Endothelial cell of umbilical vein (primary cell): ENCODE results near the gene KAT6B. TPM values are rescaled to one million over a fixed set of nuclear protein-coding genes. Genes with fewer than 3 reads are reported as not detected.
A peak's percentile ranks its signal among the peaks of the same experiment; 100 is the strongest.

Experiments
- BruUV-seq: library from RNA; stranded (reverse); fragments of 400-500 nt; replicated peaks from 2 replicates; lab custom pipeline; 2021; lab: Mats Ljungman, UMichigan
- CTCF ChIA-PET: fragments of 300-600, 350-600 bp; sonication (Branson Sonifier 250); formaldehyde crosslinking; loops from one replicate; lab custom pipeline; 2021; ENCODE audit warnings: antibody characterized with exemption, inconsistent platforms; lab: Charles Lee
- POLR2A ChIA-PET: fragments of 300-600, 350-600 bp; sonication (Branson Sonifier 250); formaldehyde crosslinking; loops from one replicate; lab custom pipeline; 2021; ENCODE audit warnings: antibody characterized with exemption, inconsistent platforms; lab: Charles Lee
- DNase-seq: peaks from one replicate; pipeline ENCODE4 v3.0.0-alpha.2; 2011; ENCODE audit warnings: low read depth, low spot score
- FAIRE-seq: peaks from 2 replicates; lab custom pipeline; 2011; peaks lifted over from hg19 to GRCh38; lab: Jason Lieb, UNC
- H2AFZ ChIP-seq: 2 replicates; pipeline ENCODE4 v1.6.0; 2012; ENCODE audit warnings: low read depth, low read length, control low read depth, inconsistent platforms
- H3K27ac ChIP-seq: 2 replicates; pipeline ENCODE4 v1.5.1; 2011; ENCODE audit warnings: low read depth, mild to moderate bottlenecking, control low read depth, low read length, moderate library complexity; ENCODE audit not compliant: insufficient read depth
- H3K27me3 ChIP-seq, 2 experiments: 2 replicates each; pipeline versions ENCODE4 v1.6.0 to v1.6.1; 2011; ENCODE audit warnings: low read length in 2 of 2, mixed read lengths in 1 of 2; ENCODE audit not compliant: control insufficient read depth in 2 of 2, insufficient read depth in 2 of 2
- H3K36me3 ChIP-seq, 2 experiments: 2 replicates in 1 of 2; 3 replicates in 1 of 2; pipeline ENCODE4 v1.5.1; 2011; ENCODE audit warnings: low read length in 2 of 2, mild to moderate bottlenecking in 1 of 2, moderate library complexity in 1 of 2; ENCODE audit not compliant: control insufficient read depth in 2 of 2, insufficient read depth in 2 of 2; ENCODE audit errors: extremely low read depth in 1 of 2
- H3K4me1 ChIP-seq: 3 replicates; pipeline ENCODE4 v1.5.1; 2011; ENCODE audit warnings: mild to moderate bottlenecking, low read length; ENCODE audit not compliant: control insufficient read depth, insufficient read depth; ENCODE audit errors: extremely low read depth
- H3K4me2 ChIP-seq: 2 replicates; pipeline ENCODE4 v1.6.1; 2011; ENCODE audit warnings: low read length, control low read depth, mixed read lengths; ENCODE audit not compliant: insufficient read depth
- H3K4me3 ChIP-seq, 3 experiments: fragments of 200-600 bp in 1 of 3; sonication (generic), shearing (Covaris generic) in 1 of 3; replicated peaks in 1 of 3; 2 replicates each; pipeline ENCODE4 v1.5.1; 2011 to 2016; ENCODE audit warnings: control low read depth in 3 of 3, low read length in 3 of 3, mild to moderate bottlenecking in 2 of 3, inconsistent platforms in 1 of 3, low read depth in 1 of 3, moderate library complexity in 1 of 3; ENCODE audit not compliant: insufficient read depth in 1 of 3
- H3K79me2 ChIP-seq: 2 replicates; pipeline ENCODE4 v1.6.0; 2012; ENCODE audit warnings: low read length, inconsistent platforms; ENCODE audit not compliant: control insufficient read depth, insufficient read depth
- H3K9ac ChIP-seq: replicated peaks from 2 replicates; pipeline ENCODE3; 2011; ENCODE audit warnings: low read length, control low read depth; ENCODE audit not compliant: insufficient read depth; ENCODE audit errors: extremely low read depth
- H3K9me1 ChIP-seq: replicated peaks from 3 replicates; pipeline ENCODE4 v1.6.0; 2011; ENCODE audit warnings: mild to moderate bottlenecking, low read length; ENCODE audit not compliant: control insufficient read depth, insufficient read depth; ENCODE audit errors: extremely low read depth
- H3K9me3 ChIP-seq: replicated peaks from 2 replicates; pipeline ENCODE4 v1.5.1; 2012; ENCODE audit warnings: low read length, inconsistent platforms; ENCODE audit not compliant: control insufficient read depth, insufficient read depth
- H4K20me1 ChIP-seq: replicated peaks from 2 replicates; pipeline ENCODE3; 2011; ENCODE audit warnings: mild to moderate bottlenecking, low read length; ENCODE audit not compliant: control insufficient read depth, insufficient read depth; ENCODE audit errors: extremely low read depth
- CTCF ChIP-seq, 2 donors: IDR thresholded peaks; 1 replicate in 1 of 2; 2 replicates in 1 of 2; pipeline ENCODE4 v1.5.1; 2011; ENCODE audit warnings: low read length in 2 of 2, mild to moderate bottlenecking in 2 of 2, moderate library complexity in 2 of 2, control low read depth in 1 of 2, inconsistent platforms in 1 of 2, low read depth in 1 of 2; ENCODE audit not compliant: insufficient read depth in 1 of 2; ENCODE audit errors: extremely low read depth in 1 of 2
- EZH2 ChIP-seq: IDR thresholded peaks from 2 replicates; pipeline ENCODE4 v1.6.1; 2012; ENCODE audit warnings: borderline replicate concordance, low read depth, mild to moderate bottlenecking, moderate library complexity, low read length, inconsistent platforms; ENCODE audit not compliant: severe bottlenecking
- FOS ChIP-seq: IDR thresholded peaks from 2 replicates; pipeline ENCODE4 v1.6.1; 2011; ENCODE audit warnings: mild to moderate bottlenecking, low read length, moderate library complexity, borderline replicate concordance; ENCODE audit not compliant: insufficient read depth
- GATA2 ChIP-seq: IDR thresholded peaks from 2 replicates; pipeline ENCODE4 v1.7.0; 2011; ENCODE audit warnings: low read depth, mild to moderate bottlenecking, moderate library complexity, mixed read lengths, low read length; ENCODE audit not compliant: insufficient read length, insufficient read depth
- JUN ChIP-seq: IDR thresholded peaks from 2 replicates; pipeline ENCODE4 v1.6.1; 2011; ENCODE audit warnings: borderline replicate concordance, low read depth; ENCODE audit not compliant: insufficient read length, insufficient read depth
- MYC ChIP-seq: IDR thresholded peaks from one replicate; pipeline ENCODE4 v1.6.1; 2011; ENCODE audit warnings: mild to moderate bottlenecking, low read depth, low read length
- POLR2A ChIP-seq: IDR thresholded peaks from 2 replicates; pipeline ENCODE4 v1.6.1; 2012; ENCODE audit warnings: low read depth, mild to moderate bottlenecking, control low read depth, low read length
- POLR2AphosphoS5 ChIP-seq: IDR thresholded peaks from 2 replicates; pipeline ENCODE4 v1.6.1; 2012; ENCODE audit warnings: low read depth, mild to moderate bottlenecking, control low read depth, low read length, moderate library complexity; ENCODE audit not compliant: insufficient read depth
- dilution Hi-C: fragments of 300-500 bp; cut with MboI; formaldehyde crosslinking; loops from one replicate; pipeline ENCODE4 v1.15.0; 2019; ENCODE audit warnings: low sequenced_read_pairs; ENCODE audit not compliant: extremely low pct_ligation_motif_present
- intact Hi-C: fragments of 100-400 bp; cut with micrococcal nuclease; formaldehyde crosslinking; loops from one replicate; pipeline ENCODE4 v1.10.0; 2022
- polyA plus RNA-seq, 4 experiments: library from polyadenylated mRNA; depleted of rRNA in 3 of 4; stranded (reverse) in 3 of 4; unstranded in 1 of 4; fragments of >200 nt; gene quantifications; 2 replicates each; pipeline versions ENCODE4 v1.2.1 to v1.2.3, GENCODE V29; 2011 to 2012; ENCODE audit warnings: missing spikeins in 1 of 4
- total RNA-seq: library from RNA; stranded (reverse); gene quantifications from 2 replicates; pipeline ENCODE4 v1.2.3, GENCODE V29; 2021
- TF ChIP-seq, protein P1 (sequence below): IDR thresholded peaks from 2 replicates; pipeline ENCODE4 v1.6.1; 2011; ENCODE audit not compliant: insufficient read depth, insufficient read length

The KAT6B gene
- total and polyA plus RNA-seq, 2 donors (not counting 3 experiments of a cell fraction or from before 2014, with no cell fraction given): 4.5 to 17.0 TPM

DNA sequence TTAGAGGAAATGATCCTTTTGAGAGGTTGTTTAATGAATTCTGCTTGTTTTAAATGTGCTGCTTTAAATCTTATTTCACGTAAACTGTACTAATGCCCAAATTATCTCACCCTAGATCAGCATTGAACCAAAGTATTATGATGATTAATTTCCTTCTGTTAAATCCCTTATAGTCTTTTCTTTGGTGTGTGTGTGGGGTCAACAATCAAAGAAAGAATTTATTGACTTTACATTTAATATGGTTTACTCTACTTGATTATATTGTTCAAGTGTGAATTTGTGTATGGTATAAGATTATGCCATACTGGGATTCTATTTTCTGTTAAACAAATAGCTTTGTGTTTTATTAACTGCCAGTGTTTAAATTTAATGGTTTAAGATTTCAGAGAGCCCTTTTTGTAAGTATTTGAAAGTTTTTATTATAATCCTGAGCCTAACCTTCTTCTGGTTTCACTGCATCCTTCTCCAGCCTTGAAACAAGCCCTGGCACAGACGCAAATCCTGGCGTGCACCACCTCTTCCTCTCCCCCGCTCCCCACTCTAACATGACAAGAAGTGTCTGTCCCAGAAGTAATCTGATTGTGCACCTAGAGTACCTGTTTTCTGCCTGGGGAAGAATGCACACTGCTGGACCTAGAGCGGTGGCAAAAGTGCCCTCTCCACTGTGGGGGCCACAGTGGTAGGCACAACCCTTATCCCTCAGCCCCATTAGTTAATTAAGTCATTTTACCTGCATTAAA lies 70.6 kb downstream of the KAT6B start:
- Histone ChIP-seq H3K9me3 (no peaks in the 10 kb centered on the region), H3K4me1 (peaks cover 9% of the 10 kb centered on the region), H3K4me3 (no peak overlapping the region), H4K20me1 (no peaks in the 10 kb centered on the region), H3K27ac (no peak overlapping the region), H3K9me1 (no peaks in the 10 kb centered on the region), H3K36me3 (no peaks in the 10 kb centered on the region), H3K79me2 (no peaks in the 10 kb centered on the region), H3K9ac (no peak overlapping the region), H3K4me2 (no peak overlapping the region), H2AFZ (no peak overlapping the region), H3K27me3 (no peaks in the 10 kb centered on the region)
- dilution Hi-C loops: no loop called here
- TF ChIP-seq FOS (peak; percentile 7), EZH2 (no peak), GATA2 (peak; percentile 65)
- FAIRE-seq: peak; percentile 54
- intact Hi-C loops: no loop called here
- peak; percentile 36 for DNase-seq
- no TSS peak for BruUV-seq
- ChIA-PET POLR2A (no interaction called here), CTCF (interaction anchor here (0.7 to 1.6 kb wide), 5 partner anchors 17 to 123 kb away, joined by 3 to 4 read pairs (median 3); no protein-coding TSS in a partner anchor)

GRCh38 chr10:74898201-74898976 lies 72.0 kb downstream of the KAT6B start:
- ChIA-PET CTCF (interaction anchor here (0.9 to 1.6 kb wide), 2 partner anchors 16 to 46 kb away, joined by 3 to 4 read pairs; no protein-coding TSS in a partner anchor), POLR2A (no interaction called here)
- Histone ChIP-seq H2AFZ (no peak overlapping the region), H3K27ac (no peak overlapping the region), H3K4me1 (peaks cover 9% of the 10 kb centered on the region), H3K4me3 (no peak overlapping the region), H3K79me2 (no peaks in the 10 kb centered on the region), H3K9ac (no peak overlapping the region), H3K27me3 (no peaks in the 10 kb centered on the region), H3K4me2 (no peak overlapping the region), H3K9me3 (no peaks in the 10 kb centered on the region), H4K20me1 (no peaks in the 10 kb centered on the region), H3K36me3 (no peaks in the 10 kb centered on the region), H3K9me1 (no peaks in the 10 kb centered on the region)
- TF ChIP-seq MYC: no peak
- TF ChIP-seq, protein P1, sequence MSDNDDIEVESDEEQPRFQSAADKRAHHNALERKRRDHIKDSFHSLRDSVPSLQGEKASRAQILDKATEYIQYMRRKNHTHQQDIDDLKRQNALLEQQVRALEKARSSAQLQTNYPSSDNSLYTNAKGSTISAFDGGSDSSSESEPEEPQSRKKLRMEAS: no peak
- no peak for TF ChIP-seq GATA2
- TF ChIP-seq JUN: no peak
- TF ChIP-seq POLR2AphosphoS5: no peak
- TF ChIP-seq POLR2A: no peak
- TF ChIP-seq FOS: no peak
- no peak for TF ChIP-seq EZH2
- TF ChIP-seq CTCF (IDR thresholded peaks at IDR 0.05; ENCODE audit: extremely low read depth in 1 of 2, insufficient read depth in 1 of 2, low read depth in 1 of 2, low read length in 2 of 2): no peak
- BruUV-seq: no TSS peak
- DNase-seq (no peak), FAIRE-seq (peak; percentile 4)
- dilution Hi-C loops (no loop called here), intact Hi-C loops (no loop called here)
